IMR-90 (cell line): Measurements from ENCODE around the gene CYB5R4.

Experiments used
- MXI1 ChIP-seq: IDR thresholded peaks from 2 replicates; pipeline ENCODE4 v1.6.1; 2012; ENCODE audit warnings: low read depth, mild to moderate bottlenecking, low read length, moderate library complexity, borderline replicate concordance
- RAD21 ChIP-seq: IDR thresholded peaks from 2 replicates; pipeline ENCODE4 v1.6.1; 2012; ENCODE audit warnings: low read length, improper control_type of control experiment
- RFX5 ChIP-seq: IDR thresholded peaks from 2 replicates; pipeline ENCODE4 v1.8.0; 2012; ENCODE audit warnings: low read depth, mild to moderate bottlenecking, low read length, moderate library complexity
- SMC3 ChIP-seq: fragments of 150-350 bp; IDR thresholded peaks from 2 replicates; pipeline ENCODE4 v1.6.1; 2016; ENCODE audit warnings: low read depth, mild to moderate bottlenecking, antibody characterized with exemption, low read length, moderate library complexity
- TF ChIP-seq, protein P1 (sequence below): conservative IDR thresholded peaks from 2 replicates; pipeline ENCODE4 v1.5.1; 2012; ENCODE audit warnings: mild to moderate bottlenecking, low read depth, low read length, improper control_type of control experiment

DNA sequence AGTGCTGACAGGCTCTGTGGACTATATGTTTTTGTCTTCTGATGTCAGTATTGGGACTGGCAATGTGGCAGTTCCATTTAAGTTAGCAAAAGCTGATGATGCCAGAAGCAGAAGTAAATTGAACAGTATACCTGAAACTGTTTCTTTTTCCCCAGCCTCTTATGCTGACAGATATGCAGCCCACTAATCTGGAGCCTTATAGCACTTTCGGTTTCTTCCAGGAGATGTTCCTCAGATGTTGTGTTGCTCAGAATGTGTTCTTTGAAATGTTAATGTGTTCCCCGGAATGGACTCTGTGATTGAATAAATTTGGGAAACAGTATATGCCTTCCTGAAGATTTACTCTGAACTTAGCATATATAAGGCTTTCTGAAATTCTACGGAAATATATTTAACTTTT lies 93.3 kb downstream of the CYB5R4 start:
- TF ChIP-seq, protein P1, sequence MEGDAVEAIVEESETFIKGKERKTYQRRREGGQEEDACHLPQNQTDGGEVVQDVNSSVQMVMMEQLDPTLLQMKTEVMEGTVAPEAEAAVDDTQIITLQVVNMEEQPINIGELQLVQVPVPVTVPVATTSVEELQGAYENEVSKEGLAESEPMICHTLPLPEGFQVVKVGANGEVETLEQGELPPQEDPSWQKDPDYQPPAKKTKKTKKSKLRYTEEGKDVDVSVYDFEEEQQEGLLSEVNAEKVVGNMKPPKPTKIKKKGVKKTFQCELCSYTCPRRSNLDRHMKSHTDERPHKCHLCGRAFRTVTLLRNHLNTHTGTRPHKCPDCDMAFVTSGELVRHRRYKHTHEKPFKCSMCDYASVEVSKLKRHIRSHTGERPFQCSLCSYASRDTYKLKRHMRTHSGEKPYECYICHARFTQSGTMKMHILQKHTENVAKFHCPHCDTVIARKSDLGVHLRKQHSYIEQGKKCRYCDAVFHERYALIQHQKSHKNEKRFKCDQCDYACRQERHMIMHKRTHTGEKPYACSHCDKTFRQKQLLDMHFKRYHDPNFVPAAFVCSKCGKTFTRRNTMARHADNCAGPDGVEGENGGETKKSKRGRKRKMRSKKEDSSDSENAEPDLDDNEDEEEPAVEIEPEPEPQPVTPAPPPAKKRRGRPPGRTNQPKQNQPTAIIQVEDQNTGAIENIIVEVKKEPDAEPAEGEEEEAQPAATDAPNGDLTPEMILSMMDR: no peak
- TF ChIP-seq MXI1 (no peak), SMC3 (no peak), RAD21 (no peak), RFX5 (no peak)
